Measurements from ENCODE around the gene MICALL2.

Gene MICALL2

DNA sequence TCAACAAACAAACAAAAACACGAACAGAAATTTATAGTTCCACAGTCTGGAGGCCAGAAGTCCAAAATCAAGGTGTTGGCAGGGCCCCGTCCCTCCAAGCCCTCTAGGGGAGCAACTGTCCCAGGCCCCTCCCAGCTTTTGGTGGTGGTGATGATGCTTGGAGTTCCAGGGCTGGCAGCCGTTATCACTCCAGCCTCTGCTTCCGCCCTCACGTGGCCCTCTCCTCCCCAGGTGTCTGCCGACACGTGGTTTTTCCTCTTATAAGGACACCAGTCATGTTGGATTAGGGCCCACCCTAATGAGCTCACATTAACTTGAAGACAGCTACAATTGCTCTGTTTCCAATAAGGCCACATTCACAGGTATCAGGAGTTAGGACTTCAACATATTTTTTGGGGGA lies 49.7 kb downstream of the MICALL2 start:
- TF ChIP-seq CTCF (IDR thresholded peaks at IDR 0.05; ENCODE audit: low read depth, low read length), result no peak
- no peak for DNase-seq
- no peaks in the 10 kb centered on the region for H3K4me1 ChIP-seq
- H3K36me3 ChIP-seq, result no peaks in the 10 kb centered on the region
- peaks cover 80% of the 10 kb centered on the region for H3K27me3 ChIP-seq
- H3K9me3 ChIP-seq, result no peaks in the 10 kb centered on the region
- H3K4me3 ChIP-seq (ENCODE audit: low read depth, low read length), result no peak overlapping the region

DNA sequence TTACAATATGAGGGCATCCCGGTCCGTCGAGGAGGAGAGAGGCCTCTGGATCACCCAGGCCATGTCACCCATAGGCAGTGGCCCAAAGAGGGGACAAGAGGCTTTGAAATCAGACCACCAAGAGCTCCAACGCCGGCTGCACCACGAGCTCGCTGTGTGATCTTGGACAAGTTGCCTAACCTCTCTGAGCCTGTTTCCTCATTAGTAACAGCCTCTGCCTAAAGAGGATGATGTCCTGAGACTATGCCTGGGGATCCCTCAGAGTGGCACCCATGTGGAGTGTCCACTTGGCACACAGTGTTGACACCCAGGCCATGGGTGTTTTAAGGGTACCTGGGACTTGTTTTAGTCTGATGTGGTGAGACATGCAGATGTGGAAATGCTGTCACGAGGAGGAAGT lies 50.8 kb downstream of the MICALL2 start:
- Histone ChIP-seq H3K36me3 (no peaks in the 10 kb centered on the region), H3K9me3 (no peaks in the 10 kb centered on the region), H3K4me3 (ENCODE audit: low read depth, low read length) (no peak overlapping the region), H3K4me1 (no peaks in the 10 kb centered on the region), H3K27me3 (peaks cover 87% of the 10 kb centered on the region)
- no peak for DNase-seq
- TF ChIP-seq CTCF (IDR thresholded peaks at IDR 0.05; ENCODE audit: low read depth, low read length), result no peak

GRCh38 chr7:1407892-1408291 lies 51.4 kb downstream of the MICALL2 start:
- H3K4me3 ChIP-seq (ENCODE audit: low read depth, low read length), result no peak overlapping the region
- H3K4me1 ChIP-seq, result no peaks in the 10 kb centered on the region
- peaks cover 91% of the 10 kb centered on the region for H3K27me3 ChIP-seq
- DNase-seq, result no peak
- no peak for TF ChIP-seq CTCF (IDR thresholded peaks at IDR 0.05; ENCODE audit: low read depth, low read length)
- no peaks in the 10 kb centered on the region for H3K36me3 ChIP-seq
- no peaks in the 10 kb centered on the region for H3K9me3 ChIP-seq

DNA sequence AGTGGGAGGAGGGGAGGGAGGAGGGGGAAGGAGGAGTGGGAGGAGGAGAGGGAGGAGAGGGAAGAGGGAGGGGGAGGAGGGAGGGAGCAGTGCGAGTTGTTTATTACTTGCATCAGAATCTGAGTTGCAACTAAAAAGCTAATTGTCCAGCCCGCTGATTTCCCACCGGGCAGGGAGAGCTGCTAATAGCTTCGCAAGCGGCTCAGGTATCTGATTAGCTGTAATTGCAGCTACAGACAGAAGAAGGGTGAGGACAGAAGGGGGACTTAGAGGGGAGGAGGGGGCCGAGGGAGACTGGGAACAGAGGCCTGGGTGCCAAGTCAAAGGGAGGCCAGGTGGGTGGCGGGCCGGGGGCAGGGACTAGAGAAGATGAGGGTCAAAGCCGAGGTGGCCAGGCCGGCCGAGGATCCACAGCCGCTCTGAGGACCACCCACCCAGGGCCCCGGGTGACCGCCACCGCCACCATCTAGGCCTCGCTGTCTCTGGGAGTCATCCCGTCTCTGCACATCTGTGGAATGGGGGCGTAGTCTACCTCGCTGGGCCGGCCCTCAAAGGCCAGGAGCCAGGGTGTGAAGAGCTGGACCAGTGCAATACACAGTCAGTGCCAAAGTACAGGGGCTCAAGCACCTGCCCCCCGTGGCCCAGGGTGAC lies 54.2 kb downstream of the MICALL2 start:
- H3K36me3 ChIP-seq, result no peaks in the 10 kb centered on the region
- peaks cover 95% of the 10 kb centered on the region for H3K27me3 ChIP-seq
- no peak for TF ChIP-seq CTCF (IDR thresholded peaks at IDR 0.05; ENCODE audit: low read depth, low read length)
- no peak overlapping the region for H3K4me3 ChIP-seq (ENCODE audit: low read depth, low read length)
- no peak for DNase-seq
- H3K9me3 ChIP-seq, result no peaks in the 10 kb centered on the region
- no peaks in the 10 kb centered on the region for H3K4me1 ChIP-seq

DNA sequence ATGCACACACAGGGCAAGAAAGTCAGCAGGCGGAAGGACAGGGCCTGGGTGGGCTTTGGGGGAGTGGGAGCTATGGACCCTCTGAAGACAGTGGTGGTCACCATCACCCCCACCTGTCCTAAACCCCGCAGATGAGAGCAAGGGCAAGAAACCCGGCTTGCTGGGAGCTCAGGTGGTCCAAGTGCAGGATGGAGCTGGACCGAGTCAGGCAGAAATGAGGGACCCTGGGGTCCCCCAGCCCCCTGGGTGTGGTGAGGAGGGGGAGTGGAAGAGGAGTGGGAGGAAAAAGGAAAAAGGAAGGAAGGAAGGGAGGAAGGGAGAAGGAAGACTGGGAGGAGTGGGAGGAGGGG lies 54.8 kb downstream of the MICALL2 start:
- Histone ChIP-seq H3K36me3 (no peaks in the 10 kb centered on the region), H3K27me3 (peaks cover 94% of the 10 kb centered on the region), H3K9me3 (no peaks in the 10 kb centered on the region), H3K4me3 (ENCODE audit: low read depth, low read length) (no peak overlapping the region), H3K4me1 (no peaks in the 10 kb centered on the region)
- DNase-seq, result no peak
- TF ChIP-seq CTCF (IDR thresholded peaks at IDR 0.05; ENCODE audit: low read depth, low read length), result no peak

DNA sequence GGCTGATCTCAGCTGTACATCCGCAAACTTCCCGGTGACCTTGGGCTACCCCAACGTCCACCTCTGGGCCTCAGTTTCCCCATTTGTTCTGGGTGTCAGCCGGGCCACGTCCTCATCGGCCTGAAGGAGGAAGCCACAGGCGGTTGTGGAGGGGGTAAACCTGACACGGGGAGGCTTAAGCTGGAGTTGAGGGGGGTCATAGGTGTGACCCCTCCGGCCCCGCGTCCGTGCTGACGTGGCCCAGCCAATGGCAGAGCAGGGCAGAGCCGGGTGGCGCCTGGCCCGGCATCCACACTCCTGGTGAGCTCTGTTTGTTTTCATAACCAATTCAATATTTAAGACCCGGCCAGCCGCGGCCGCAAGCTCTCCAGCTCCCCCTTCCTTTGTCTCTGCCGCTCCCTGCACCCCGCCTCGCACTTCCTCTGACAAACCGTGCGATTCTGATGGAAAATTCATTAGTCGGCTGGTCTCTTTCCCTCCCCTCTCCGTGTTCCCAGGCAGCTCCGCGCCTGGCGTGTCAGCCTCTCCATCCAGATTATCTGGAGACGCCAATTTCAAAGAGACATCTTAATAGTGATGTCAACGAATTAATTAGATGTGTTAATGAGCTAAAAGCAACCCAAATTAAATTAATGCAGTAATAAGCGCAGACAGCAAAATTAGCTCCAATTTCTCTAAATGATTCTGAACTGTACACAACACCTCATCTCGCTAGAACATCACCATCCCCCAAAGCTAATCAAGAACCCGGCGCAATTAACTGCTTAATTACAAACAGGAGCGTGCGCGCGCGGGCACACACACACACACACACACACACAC lies 55.4 kb downstream of the MICALL2 start:
- no peaks in the 10 kb centered on the region for H3K4me1 ChIP-seq

More for the DNA sequence above, 55.4 kb downstream of the MICALL2 start:
- no peak for DNase-seq
- no peak for TF ChIP-seq CTCF (IDR thresholded peaks at IDR 0.05; ENCODE audit: low read depth, low read length)
- H3K27me3 ChIP-seq, result peaks cover 94% of the 10 kb centered on the region
- no peaks in the 10 kb centered on the region for H3K9me3 ChIP-seq
- H3K4me3 ChIP-seq (ENCODE audit: low read depth, low read length), result no peak overlapping the region
- no peaks in the 10 kb centered on the region for H3K36me3 ChIP-seq

Data from BE2C (cell line).